Natural killer cell (primary cell): ENCODE results near the gene TAF1B. TPM values are rescaled to one million over a fixed set of nuclear protein-coding genes. Genes with fewer than 3 reads are reported as not detected.

ENCODE experiments used
- ATAC-seq, 3 donors: fragments of 150-1000 bp in 2 of 3; fragments of 200-7000 bp in 1 of 3; cut with Tn5 transposase; 1 replicate in 1 of 3; 2 replicates in 2 of 3; pipeline ENCODE4 v1.10.0; 2021; ENCODE audit warnings: mild to moderate bottlenecking in 2 of 3, moderate library complexity in 2 of 3
- DNase-seq, 2 donors: peaks; one replicate each; pipeline versions ENCODE4 v3.0.0 to v3.0.0-alpha.2; 2013 to 2021; ENCODE audit warnings: mixed read lengths in 1 of 2
- H3K27ac ChIP-seq: one replicate; pipeline ENCODE4 v1.5.1; 2013; ENCODE audit warnings: mild to moderate bottlenecking, low read length
- H3K27me3 ChIP-seq: one replicate; pipeline ENCODE4 v1.6.1; 2013; ENCODE audit warnings: low read length; ENCODE audit not compliant: control insufficient read depth, insufficient read depth
- H3K36me3 ChIP-seq: one replicate; pipeline ENCODE4 v1.6.1; 2013; ENCODE audit warnings: low read length; ENCODE audit not compliant: control insufficient read depth, insufficient read depth
- H3K4me1 ChIP-seq: one replicate; pipeline ENCODE4 v1.6.1; 2013; ENCODE audit warnings: low read length; ENCODE audit not compliant: control insufficient read depth, insufficient read depth
- H3K4me3 ChIP-seq: one replicate; pipeline ENCODE4 v1.5.1; 2013; ENCODE audit warnings: low read length
- H3K9me3 ChIP-seq: one replicate; pipeline ENCODE4 v1.6.1; 2013; ENCODE audit warnings: low read length; ENCODE audit not compliant: control insufficient read depth, insufficient read depth
- H3K27ac Mint-ChIP-seq, 2 donors: one replicate each; pipeline ENCODE4 v1.8.0; 2022; ENCODE audit warnings: mild to moderate bottlenecking in 2 of 2, mixed read lengths in 2 of 2, moderate library complexity in 1 of 2
- H3K27me3 Mint-ChIP-seq, 2 donors: one replicate each; pipeline ENCODE4 v1.8.0; 2022; ENCODE audit warnings: low read depth in 2 of 2, mixed read lengths in 2 of 2
- H3K36me3 Mint-ChIP-seq: one replicate; pipeline ENCODE4 v1.8.0; 2022; ENCODE audit warnings: mixed read lengths
- H3K4me1 Mint-ChIP-seq, 2 donors: one replicate each; pipeline ENCODE4 v1.8.0; 2022; ENCODE audit warnings: mixed read lengths in 2 of 2
- H3K4me3 Mint-ChIP-seq: one replicate; pipeline ENCODE4 v1.8.0; 2022; ENCODE audit warnings: mild to moderate bottlenecking, moderate library complexity, mixed read lengths
- H3K9me3 Mint-ChIP-seq, 2 donors: one replicate each; pipeline ENCODE4 v1.8.0; 2022; ENCODE audit warnings: mixed read lengths in 2 of 2
- WGBS: methylation state at CpG from one replicate; pipeline ENCODE4 v1.1.7; 2013; ENCODE audit warnings: missing lambda C conversion rate; ENCODE audit not compliant: insufficient coverage; 5-methylcytosine and 5-hydroxymethylcytosine counted together
- intact Hi-C: fragments of 100-400 bp; cut with micrococcal nuclease; formaldehyde crosslinking; loops from one replicate; pipeline ENCODE4 v1.14.2; 2022
- total RNA-seq, 4 donors: library from RNA; stranded (reverse); fragments of 120-200 nt in 1 of 4; gene quantifications; one replicate each; pipeline versions ENCODE4 v1.2.3 to v1.2.4, GENCODE V29; 2013 to 2022
- TF ChIP-seq, protein P1 (sequence below): fragments of 200-600 bp; IDR thresholded peaks from one replicate; pipeline ENCODE4 v1.8.0; 2022; ENCODE audit warnings: antibody characterized with exemption

TAF1B gene
- total RNA-seq, 3 donors from 2014 or later (not counting 1 experiment from before 2014, with no cell fraction given): 24.8 to 40.8 (median 26.8) TPM

DNA sequence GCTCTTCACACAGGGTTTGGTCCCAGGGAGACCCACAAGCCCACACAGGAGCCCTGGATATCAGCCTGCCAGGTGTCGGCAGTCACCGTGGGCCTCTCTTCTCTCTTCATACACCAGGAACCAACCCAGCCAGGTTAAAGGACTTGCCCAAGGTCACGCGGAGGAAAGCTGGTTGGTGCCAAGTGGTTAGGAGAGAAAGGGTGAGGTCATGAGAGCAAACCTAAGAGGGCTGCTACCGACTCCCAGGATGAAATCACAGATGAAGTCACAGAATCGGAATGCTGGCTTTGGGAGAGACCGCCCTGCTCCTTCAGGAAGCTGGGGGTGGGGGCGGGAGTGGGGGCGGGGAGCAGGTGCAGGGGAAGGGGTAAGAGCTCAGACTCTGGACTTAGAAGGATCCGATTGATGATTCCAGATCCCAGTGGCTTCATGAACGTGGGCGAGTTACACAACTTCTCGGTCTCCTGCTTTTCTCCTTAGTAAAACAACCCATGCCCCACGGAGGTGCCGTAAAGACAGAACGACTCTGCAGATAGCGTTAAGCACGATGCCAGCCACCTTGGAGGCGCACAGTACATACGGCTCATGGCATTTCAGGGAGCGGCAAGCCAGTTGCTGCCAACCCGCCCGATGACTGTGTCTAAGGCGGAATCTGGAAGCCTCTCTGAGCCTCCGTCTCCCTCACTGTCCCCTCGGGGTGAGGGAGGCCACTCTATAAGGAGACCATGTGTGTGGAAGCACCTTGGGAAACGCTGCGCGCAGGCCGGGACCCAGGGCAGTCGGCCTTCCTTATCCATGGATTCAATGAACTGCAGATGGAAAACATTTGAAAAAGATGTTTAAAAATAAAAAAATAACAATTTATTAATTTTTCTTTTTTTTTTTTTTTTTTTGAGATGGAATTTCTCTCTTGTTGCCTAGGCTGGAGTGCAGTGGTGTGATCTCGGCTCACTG, 23.0 kb upstream of the TAF1B start:
- intact Hi-C loops: no loop called here

GRCh38 chr2:9821805-9822445, 21.3 kb upstream of the TAF1B start:
- no peaks in the 10 kb centered on the region for H3K4me1 ChIP-seq
- H3K27me3 ChIP-seq: no peaks in the 10 kb centered on the region
- Mint-ChIP-seq H3K27ac (no peak overlapping the region), H3K36me3 (no peaks in the 10 kb centered on the region), H3K9me3 (no peaks in the 10 kb centered on the region), H3K27me3 (peaks cover 6 to 8% of the 10 kb centered on the region in 2 donors), H3K4me1 (no peaks in the 10 kb centered on the region), H3K4me3 (no peak overlapping the region)
- DNase-seq (no peak), ATAC-seq (no peak)
- H3K9me3 ChIP-seq: no peaks in the 10 kb centered on the region
- 89% methylated on average over 12 of the region's 12 CpGs for WGBS
- no peak overlapping the region for H3K4me3 ChIP-seq
- intact Hi-C loops: no loop called here
- TF ChIP-seq, protein P1, sequence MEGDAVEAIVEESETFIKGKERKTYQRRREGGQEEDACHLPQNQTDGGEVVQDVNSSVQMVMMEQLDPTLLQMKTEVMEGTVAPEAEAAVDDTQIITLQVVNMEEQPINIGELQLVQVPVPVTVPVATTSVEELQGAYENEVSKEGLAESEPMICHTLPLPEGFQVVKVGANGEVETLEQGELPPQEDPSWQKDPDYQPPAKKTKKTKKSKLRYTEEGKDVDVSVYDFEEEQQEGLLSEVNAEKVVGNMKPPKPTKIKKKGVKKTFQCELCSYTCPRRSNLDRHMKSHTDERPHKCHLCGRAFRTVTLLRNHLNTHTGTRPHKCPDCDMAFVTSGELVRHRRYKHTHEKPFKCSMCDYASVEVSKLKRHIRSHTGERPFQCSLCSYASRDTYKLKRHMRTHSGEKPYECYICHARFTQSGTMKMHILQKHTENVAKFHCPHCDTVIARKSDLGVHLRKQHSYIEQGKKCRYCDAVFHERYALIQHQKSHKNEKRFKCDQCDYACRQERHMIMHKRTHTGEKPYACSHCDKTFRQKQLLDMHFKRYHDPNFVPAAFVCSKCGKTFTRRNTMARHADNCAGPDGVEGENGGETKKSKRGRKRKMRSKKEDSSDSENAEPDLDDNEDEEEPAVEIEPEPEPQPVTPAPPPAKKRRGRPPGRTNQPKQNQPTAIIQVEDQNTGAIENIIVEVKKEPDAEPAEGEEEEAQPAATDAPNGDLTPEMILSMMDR: no peak
- H3K27ac ChIP-seq: no peak overlapping the region
- H3K36me3 ChIP-seq: no peaks in the 10 kb centered on the region

More for the DNA sequence above, 23.0 kb upstream of the TAF1B start:
- Mint-ChIP-seq H3K27me3 (peaks cover 0 to 3% of the 10 kb centered on the region in 2 donors), H3K4me3 (no peak overlapping the region), H3K4me1 (peaks cover 5 to 7% of the 10 kb centered on the region in 2 donors), H3K27ac (no peak overlapping the region), H3K36me3 (no peaks in the 10 kb centered on the region), H3K9me3 (no peaks in the 10 kb centered on the region)
- H3K27me3 ChIP-seq: no peaks in the 10 kb centered on the region
- H3K27ac ChIP-seq: no peak overlapping the region
- no peaks in the 10 kb centered on the region for H3K36me3 ChIP-seq
- DNase-seq: no peak
- ATAC-seq: no peak
- TF ChIP-seq, protein P1: no peak
- no peaks in the 10 kb centered on the region for H3K4me1 ChIP-seq
- H3K4me3 ChIP-seq: no peak overlapping the region
- H3K9me3 ChIP-seq: no peaks in the 10 kb centered on the region
- 92% methylated on average over 29 of the region's 32 CpGs for WGBS

- H3K9me3 Mint-ChIP-seq: no peaks in the 10 kb centered on the region
- H3K27ac Mint-ChIP-seq: no peak overlapping the region
- Histone ChIP-seq H3K4me1 (no peaks in the 10 kb centered on the region), H3K36me3 (no peaks in the 10 kb centered on the region), H3K9me3 (no peaks in the 10 kb centered on the region), H3K27me3 (no peaks in the 10 kb centered on the region), H3K27ac (no peak overlapping the region), H3K4me3 (no peak overlapping the region)
- H3K4me3 Mint-ChIP-seq: no peak overlapping the region
- H3K27me3 Mint-ChIP-seq: peaks cover 10 to 14% of the 10 kb centered on the region in 2 donors
- DNase-seq: no peak
- WGBS: 95% methylated on average over 3 of the region's 3 CpGs
- no peaks in the 10 kb centered on the region for H3K4me1 Mint-ChIP-seq
- ATAC-seq: no peak
- H3K36me3 Mint-ChIP-seq: no peaks in the 10 kb centered on the region
- intact Hi-C loops: no loop called here
- TF ChIP-seq, protein P1: no peak
These were observed 18.8 kb upstream of the TAF1B start for GRCh38 chr2:9824441-9824840.
